NCI-H82 (cell line): ENCODE measurements around the gene RAP1GAP.
"Not testable (repeated sequence)": the region's sequence is repeated elsewhere in the genome, so short reads cannot be mapped to it uniquely, and the experiment has no call there.

Experiments
- DNase-seq: peaks from one replicate; lab custom pipeline; 2025; lab: John Stamatoyannopoulos, UW

The RAP1GAP gene

GRCh38 chr1:21677168-21677567 is 8.0 kb upstream of the RAP1GAP start:
- DNase-seq = no peak

GRCh38 chr1:21674957-21675356 is 5.8 kb upstream of the RAP1GAP start:
- no peak for DNase-seq

- not testable (repeated sequence) for DNase-seq
These were observed 4.7 kb upstream of the RAP1GAP start for GRCh38 chr1:21673853-21674252.

- no peak for DNase-seq
These were observed 4.2 kb upstream of the RAP1GAP start for GRCh38 chr1:21673277-21673780.

GRCh38 chr1:21672478-21673276 is 3.5 kb upstream of the RAP1GAP start:
- no peak for DNase-seq

- DNase-seq = no peak
These were observed 2.8 kb upstream of the RAP1GAP start for GRCh38 chr1:21671915-21672314.

GRCh38 chr1:21670956-21671902 is 2.1 kb upstream of the RAP1GAP start:
- no peak for DNase-seq

GRCh38 chr1:21670059-21670881 is 1.1 kb upstream of the RAP1GAP start:
- DNase-seq = no peak

- no peak for DNase-seq
These were observed 253 bp downstream of the RAP1GAP start for GRCh38 chr1:21668951-21669257.

- DNase-seq = no peak
These were observed 766 bp downstream of the RAP1GAP start for GRCh38 chr1:21668232-21668950.

- no peak for DNase-seq
These were observed 1.6 kb downstream of the RAP1GAP start for GRCh38 chr1:21667348-21668231.

- peak; percentile 55 for DNase-seq
These were observed 2.4 kb downstream of the RAP1GAP start for GRCh38 chr1:21666576-21667320.

- no peak for DNase-seq
These were observed 3.2 kb downstream of the RAP1GAP start for GRCh38 chr1:21665711-21666575.

- DNase-seq = no peak
These were observed 4.2 kb downstream of the RAP1GAP start for GRCh38 chr1:21664806-21665588.

- peak; percentile 57 for DNase-seq
These were observed 5.0 kb downstream of the RAP1GAP start for GRCh38 chr1:21663951-21664805.

GRCh38 chr1:21663248-21663950 is 5.8 kb downstream of the RAP1GAP start:
- peak; percentile 28 for DNase-seq
